Limb (tissue), 2 donors: ENCODE measurements around the gene KCNQ1.

ENCODE experiments used
- DNase-seq, 2 donors: peaks; one replicate each; pipeline ENCODE4 v3.0.0-alpha.2; 2016; ENCODE audit errors: extremely low spot score in 2 of 2

Gene KCNQ1

DNA sequence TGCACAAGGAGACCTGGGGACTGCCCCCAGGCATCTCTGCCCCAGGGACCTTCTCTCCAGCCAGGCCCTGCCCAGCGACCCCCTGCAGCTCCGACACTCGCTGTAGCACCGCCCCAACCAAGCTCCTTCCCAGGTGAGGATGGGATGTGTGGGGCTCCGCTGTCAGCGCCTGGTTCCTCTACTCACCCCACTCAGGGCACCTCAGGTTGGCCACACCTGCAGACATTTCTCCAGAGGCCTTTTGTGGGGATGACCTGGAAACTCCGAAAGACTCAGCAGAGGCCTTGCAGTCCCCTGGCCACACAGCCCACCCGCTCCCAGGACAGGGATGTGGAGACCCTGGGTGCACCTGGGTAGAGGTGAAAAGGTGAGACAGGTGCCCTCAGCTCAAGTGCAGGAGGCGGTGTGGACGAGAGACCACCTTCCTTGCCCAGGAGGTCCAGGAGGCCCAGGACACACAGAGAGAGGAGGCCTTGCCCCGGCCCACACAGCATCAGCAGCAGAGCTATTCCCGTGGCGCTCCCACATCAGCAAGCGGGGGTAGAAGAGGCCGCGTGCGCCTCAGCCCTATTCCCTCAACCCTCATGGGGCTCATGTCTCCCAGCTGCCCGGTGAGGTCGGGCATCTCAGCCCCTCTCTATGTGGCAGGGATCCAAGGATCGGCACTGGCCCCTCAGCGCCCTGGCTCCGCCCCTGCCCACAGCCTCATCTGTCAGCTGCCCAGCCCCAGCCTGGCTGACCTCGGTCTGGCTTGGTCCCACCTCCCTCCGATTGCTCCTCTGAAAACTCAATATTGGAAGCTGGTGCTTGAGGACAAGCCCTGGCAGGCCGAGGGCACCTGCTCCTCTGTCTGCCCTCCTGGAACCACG, 21.4 kb upstream of the KCNQ1 start:
- DNase-seq: no peak

DNA sequence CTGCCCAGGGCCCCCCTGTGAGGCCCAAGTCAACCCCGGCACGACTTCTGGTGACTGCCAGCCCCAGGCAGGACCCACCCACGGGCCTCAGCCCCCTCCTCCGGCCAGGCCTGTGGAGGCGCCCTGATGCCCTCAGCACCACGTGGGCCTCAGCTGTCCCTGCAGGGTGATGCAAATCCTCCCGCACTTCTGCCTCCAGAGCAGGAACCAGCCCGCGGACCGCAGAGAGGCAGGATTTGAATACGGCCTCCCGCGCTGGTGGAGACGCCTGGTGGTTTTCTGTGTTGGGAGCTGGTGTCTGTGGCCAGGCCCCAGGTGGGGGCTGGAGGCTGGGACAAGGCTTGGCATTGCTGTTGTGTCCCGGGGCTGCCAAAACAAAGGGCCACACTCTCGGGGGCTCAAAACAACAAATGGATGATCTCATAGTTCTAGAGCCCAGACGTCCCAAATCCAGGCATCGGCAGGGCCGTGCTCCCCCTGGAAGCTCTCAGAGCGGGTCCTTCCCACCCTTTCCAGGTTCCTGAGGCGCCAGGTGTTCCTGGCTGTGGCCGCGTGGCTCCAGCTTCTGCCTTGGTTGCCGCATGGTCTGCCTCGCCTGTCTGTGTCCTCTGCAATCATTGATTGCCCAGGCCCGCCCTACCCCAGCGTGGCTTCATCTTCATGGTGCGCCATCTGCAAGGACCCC, 19.9 kb upstream of the KCNQ1 start:
- DNase-seq: no peak

GRCh38 chr11:2425506-2425905, 19.3 kb upstream of the KCNQ1 start:
- no peak for DNase-seq

- no peak for DNase-seq
Observed at GRCh38 chr11:2426221-2426620, 18.6 kb upstream of the KCNQ1 start.

GRCh38 chr11:2426826-2427521, 17.8 kb upstream of the KCNQ1 start:
- DNase-seq: no peak

GRCh38 chr11:2427721-2428321, 17.0 kb upstream of the KCNQ1 start:
- no peak for DNase-seq

GRCh38 chr11:2428322-2428795, 16.4 kb upstream of the KCNQ1 start:
- DNase-seq: peak in 1 of 2 donors; percentile 71

DNA sequence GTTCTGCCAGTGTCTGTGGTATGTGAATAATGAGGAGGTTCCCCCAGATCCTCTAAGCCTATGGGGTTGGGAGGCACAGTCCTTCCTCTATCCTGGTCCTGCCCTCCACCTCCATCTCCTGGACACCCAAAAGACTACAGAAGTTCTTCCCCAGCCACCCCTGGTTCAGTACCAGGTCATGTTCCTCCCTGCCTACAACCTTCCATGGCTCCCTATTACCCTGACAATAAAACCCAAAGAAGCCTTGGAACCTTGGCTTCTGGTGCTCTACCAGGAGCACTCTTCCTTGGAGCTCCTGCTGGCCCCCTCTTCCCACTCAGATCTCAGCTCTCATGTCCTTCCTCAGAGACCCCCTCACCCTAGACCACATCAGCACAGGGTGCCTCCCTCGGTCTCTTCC, 13.4 kb upstream of the KCNQ1 start:
- DNase-seq: no peak

DNA sequence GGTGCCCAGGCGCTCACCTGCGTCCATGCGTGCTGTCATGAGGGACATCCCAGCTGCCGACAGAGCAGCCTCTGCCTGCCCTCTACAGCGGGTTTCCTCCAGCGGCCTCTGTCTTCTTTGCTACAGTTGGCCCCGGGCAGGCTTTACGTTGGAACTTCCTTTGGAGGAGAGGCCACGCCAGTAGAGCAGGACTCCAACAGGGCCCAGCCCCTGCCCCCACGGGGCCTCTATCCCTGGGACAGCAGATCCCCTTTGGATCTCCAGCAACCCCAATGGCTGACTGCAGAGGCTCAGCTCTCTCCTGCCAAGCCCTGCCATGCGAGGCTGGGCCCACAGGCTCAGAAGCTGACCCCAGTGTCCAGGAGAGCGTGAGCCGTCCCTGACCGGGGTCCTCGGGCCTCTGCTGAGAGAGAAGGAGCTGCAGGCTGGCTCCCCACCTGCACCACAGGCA, 12.6 kb upstream of the KCNQ1 start:
- DNase-seq: no peak

DNA sequence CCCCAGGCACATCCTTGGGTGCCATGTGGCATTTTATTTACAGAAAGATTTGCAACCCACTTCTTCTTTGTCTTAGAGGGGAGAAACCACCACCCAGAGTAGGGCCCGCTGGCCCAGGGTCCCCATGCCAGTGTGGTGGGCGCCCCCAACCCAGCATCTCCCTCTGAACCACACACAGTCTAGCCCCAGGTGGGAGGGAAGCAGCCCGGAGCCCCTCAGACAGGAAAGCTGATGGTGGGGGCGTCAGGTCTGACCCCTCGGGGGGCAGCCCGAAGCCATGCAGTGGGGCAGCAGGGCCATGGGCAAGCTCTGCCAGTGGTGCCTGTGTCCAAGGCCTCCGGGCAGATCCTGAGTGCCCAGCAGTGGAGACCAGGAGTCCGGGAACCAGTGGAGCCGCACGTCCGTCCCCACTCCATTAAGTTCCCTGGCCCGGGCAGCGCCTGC, 12.2 kb upstream of the KCNQ1 start:
- DNase-seq: no peak

DNA sequence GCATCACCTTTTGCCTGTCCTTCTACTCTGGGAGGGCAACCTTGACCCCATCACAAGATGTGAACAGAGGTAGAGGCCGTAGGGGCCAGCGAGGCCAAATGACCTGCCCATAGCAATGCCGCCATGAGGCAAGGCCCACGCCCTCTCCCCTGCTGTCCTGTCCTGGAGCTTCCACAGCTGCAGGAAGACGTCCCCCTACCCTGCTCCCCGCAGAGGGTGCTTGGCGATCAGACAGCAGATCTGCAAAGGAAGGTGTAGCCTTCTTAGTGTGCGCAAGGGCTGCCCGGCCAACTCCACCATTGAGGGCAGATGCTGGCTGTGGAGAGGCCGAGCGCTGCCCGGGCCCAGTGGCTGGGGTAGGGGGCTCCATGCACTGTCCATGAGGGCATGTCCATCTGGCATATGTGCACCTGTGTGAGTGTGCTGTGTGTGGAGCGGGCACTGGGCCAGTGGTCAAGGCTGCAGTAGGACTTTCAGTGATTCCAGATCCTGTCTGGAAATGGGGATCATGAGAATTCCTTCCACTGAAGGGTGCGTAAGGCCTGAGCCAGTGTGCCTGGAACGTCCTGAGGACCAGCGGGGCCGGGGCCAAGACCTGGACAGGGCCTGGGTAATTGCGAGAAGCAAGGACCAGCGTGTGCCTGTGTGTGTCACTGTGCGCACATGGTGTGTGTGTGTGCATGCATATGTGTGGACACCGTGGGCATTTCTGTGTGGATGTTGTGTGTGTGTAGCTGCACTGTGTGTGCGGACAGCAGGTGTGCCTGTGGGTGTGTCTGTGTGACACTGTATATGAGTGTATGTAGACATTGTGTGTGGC, 11.5 kb upstream of the KCNQ1 start:
- no peak for DNase-seq

DNA sequence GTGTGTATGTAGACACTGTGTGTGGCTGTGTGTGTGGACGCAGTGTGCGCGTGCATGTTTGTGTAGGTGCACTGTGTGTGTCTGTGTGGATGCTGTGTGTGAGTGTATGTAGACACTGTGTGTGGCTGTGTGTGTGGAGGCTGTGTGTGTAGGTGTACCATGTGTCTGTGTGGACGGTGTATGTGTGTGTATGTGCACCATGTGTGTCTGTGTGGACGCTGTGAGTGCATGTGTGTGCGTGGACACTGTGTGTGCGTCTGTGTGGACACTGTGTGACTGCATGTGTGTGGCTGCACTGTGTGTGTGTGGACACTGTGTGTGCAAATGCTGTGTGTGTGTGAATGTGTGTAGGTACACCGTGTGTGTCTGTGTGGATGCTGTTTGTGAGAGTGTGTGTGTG, 10.8 kb upstream of the KCNQ1 start:
- no peak for DNase-seq

GRCh38 chr11:2434506-2435255, 10.1 kb upstream of the KCNQ1 start:
- DNase-seq: no peak

DNA sequence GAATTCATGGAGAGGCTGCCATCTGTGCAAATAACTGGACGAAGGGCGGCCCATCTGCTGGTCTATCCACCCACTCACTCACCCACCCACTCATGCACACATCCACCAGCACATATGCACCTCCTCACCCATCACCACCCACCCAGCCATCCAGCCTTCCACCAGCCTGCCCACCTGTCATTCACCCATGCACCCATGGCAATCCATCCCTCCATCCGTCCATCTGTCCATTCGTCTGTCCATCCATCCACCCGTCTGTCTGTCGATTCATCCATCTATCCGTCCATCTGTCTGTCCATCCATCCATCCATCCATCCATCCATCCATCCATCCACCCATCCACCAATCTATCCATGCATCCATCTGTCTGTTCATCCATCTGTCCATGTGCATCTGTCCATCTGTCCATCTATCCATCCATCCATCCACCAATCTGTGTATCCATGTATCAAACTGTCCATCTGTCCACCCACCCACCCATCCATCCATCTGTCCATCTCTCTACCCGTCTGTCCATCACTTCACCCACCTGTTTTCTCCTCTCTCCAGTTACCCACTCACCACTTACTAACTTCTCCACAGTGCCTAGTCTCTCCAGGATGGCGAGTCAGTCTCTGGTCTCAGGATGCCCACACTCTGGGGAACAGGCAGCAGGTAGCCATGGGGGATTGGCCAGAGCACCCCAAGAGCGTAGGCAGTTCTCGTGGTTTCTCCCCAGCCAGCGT, 9.4 kb upstream of the KCNQ1 start:
- DNase-seq: peak in 1 of 2 donors; percentile 13

GRCh38 chr11:2436013-2436520, 8.7 kb upstream of the KCNQ1 start:
- no peak for DNase-seq

- DNase-seq: no peak
Observed at GRCh38 chr11:2436521-2437031, 8.2 kb upstream of the KCNQ1 start.

- DNase-seq: no peak
Observed at GRCh38 chr11:2437516-2437915, 7.3 kb upstream of the KCNQ1 start.

DNA sequence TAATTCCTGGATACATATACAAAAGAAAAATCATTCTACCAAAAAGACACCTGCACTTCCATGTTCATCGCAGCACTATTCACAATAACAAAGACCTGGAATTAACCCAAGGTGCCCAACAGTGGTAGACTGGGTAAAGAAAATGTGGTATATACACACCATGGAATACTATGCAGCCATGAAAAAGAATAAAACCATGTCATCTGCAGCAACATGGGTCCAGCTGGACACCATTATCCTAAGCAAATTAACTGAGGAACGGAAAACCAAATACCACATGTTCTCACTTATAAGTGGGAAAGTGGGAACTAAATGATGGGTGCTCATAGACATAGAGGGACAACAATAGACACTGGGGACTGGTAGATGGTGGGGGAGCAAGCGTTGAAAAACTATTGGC, 5.0 kb upstream of the KCNQ1 start:
- DNase-seq: no peak

DNA sequence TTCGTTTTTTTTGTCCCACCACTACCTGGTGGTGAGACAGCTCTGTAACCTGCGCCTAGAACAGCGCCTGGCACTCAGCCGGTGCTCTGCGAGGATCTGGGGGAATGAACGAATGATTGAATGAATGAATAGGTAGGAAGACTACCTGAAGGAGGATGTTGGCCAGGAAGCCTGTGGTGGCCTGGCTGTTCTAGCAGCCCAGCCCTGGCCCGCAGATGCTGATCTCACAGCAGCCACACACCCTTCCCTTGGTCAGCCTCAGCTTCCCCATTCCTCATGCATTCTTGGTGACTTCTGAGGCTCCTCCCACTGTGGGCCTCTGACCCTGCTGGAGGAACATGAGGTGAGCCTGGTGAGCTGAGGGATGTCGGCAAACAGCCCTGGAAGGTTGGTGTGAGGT, 4.2 kb upstream of the KCNQ1 start:
- no peak for DNase-seq
